Peyer's patch (tissue), 4 donors: ENCODE measurements around the gene DRD2. TPM values are rescaled to one million over a fixed set of nuclear protein-coding genes. Genes with fewer than 3 reads are reported as not detected.

Experiments
- DNase-seq, 3 donors: peaks; one replicate each; pipeline ENCODE4 v3.0.0-alpha.2; 2017 to 2019
- H3K27ac ChIP-seq, 4 donors: fragments of 200-600 bp; sonication (generic); one replicate each; pipeline ENCODE4 v1.5.1; 2016 to 2019
- H3K27me3 ChIP-seq, 2 donors: fragments of 200-600 bp; sonication (generic); one replicate each; pipeline ENCODE4 v1.5.1; 2019
- H3K36me3 ChIP-seq, 3 donors: fragments of 200-600 bp; sonication (generic); one replicate each; pipeline ENCODE4 v1.5.1; 2016 to 2019
- H3K4me1 ChIP-seq, 4 donors: fragments of 200-600 bp; sonication (generic); one replicate each; pipeline ENCODE4 v1.5.1; 2016 to 2019
- H3K4me3 ChIP-seq, 4 donors: fragments of 200-600 bp; sonication (generic); 1 replicate in 3 of 4; 2 replicates in 1 of 4; pipeline ENCODE4 v1.5.1; 2016 to 2019; ENCODE audit warnings: mild to moderate bottlenecking in 1 of 4
- H3K9me3 ChIP-seq, 4 donors: fragments of 200-600 bp; sonication (generic); one replicate each; pipeline ENCODE4 v1.5.1; 2016 to 2019; ENCODE audit warnings: mild to moderate bottlenecking in 1 of 4
- POLR2A ChIP-seq, 2 donors: fragments of 450-650 bp; IDR thresholded peaks; one replicate each; pipeline ENCODE4 v1.5.1; 2017; ENCODE audit warnings: antibody characterized with exemption in 2 of 2, mild to moderate bottlenecking in 2 of 2, moderate library complexity in 2 of 2
- total RNA-seq, 4 donors: library from RNA; depleted of rRNA; stranded (reverse); fragments of >200 nt; gene quantifications; one replicate each; pipeline ENCODE4 v1.1.0, GENCODE V29; 2016
- TF ChIP-seq, protein P1 (sequence below), 6 experiments: fragments of 450-650 bp in 4 of 6; fragments of 200-600 bp in 2 of 6; sonication (generic) in 1 of 6; IDR thresholded peaks; one replicate each; pipeline ENCODE4 v1.5.1; 2017 to 2019; ENCODE audit warnings: antibody characterized with exemption in 6 of 6, mild to moderate bottlenecking in 3 of 6, moderate library complexity in 1 of 6

The DRD2 gene
- total RNA-seq, 4 donors from 2014 or later: not detected

DNA sequence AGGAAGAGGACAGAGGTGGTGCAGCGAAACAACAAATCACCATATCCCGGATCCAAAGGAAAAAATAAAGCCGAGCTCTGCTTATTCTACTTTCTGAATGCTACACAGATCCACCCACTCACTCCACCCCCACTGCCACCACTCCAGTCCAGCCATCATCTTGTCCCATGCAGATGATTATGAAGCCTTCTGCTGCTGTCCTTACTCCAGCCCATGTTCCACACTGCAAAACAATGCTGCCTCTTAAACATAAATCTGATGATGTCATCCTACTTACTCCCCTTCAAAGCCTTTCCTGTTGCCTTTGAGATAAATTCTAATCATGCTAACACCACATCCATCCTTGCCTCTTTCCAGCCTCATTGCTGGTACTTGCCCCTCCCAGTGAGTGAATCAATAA is 6.5 kb upstream of the DRD2 start:
- TF ChIP-seq, protein P1, sequence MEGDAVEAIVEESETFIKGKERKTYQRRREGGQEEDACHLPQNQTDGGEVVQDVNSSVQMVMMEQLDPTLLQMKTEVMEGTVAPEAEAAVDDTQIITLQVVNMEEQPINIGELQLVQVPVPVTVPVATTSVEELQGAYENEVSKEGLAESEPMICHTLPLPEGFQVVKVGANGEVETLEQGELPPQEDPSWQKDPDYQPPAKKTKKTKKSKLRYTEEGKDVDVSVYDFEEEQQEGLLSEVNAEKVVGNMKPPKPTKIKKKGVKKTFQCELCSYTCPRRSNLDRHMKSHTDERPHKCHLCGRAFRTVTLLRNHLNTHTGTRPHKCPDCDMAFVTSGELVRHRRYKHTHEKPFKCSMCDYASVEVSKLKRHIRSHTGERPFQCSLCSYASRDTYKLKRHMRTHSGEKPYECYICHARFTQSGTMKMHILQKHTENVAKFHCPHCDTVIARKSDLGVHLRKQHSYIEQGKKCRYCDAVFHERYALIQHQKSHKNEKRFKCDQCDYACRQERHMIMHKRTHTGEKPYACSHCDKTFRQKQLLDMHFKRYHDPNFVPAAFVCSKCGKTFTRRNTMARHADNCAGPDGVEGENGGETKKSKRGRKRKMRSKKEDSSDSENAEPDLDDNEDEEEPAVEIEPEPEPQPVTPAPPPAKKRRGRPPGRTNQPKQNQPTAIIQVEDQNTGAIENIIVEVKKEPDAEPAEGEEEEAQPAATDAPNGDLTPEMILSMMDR (IDR thresholded peaks at IDR 0.05): no peak
- TF ChIP-seq POLR2A (IDR thresholded peaks at IDR 0.05): no peak
- H3K4me1 ChIP-seq: no peaks in the 10 kb centered on the region
- no peaks in the 10 kb centered on the region for H3K36me3 ChIP-seq
- H3K9me3 ChIP-seq: no peaks in the 10 kb centered on the region
- no peak for DNase-seq
- no peaks in the 10 kb centered on the region for H3K27me3 ChIP-seq
- H3K4me3 ChIP-seq: no peak overlapping the region
- no peak overlapping the region for H3K27ac ChIP-seq

DNA sequence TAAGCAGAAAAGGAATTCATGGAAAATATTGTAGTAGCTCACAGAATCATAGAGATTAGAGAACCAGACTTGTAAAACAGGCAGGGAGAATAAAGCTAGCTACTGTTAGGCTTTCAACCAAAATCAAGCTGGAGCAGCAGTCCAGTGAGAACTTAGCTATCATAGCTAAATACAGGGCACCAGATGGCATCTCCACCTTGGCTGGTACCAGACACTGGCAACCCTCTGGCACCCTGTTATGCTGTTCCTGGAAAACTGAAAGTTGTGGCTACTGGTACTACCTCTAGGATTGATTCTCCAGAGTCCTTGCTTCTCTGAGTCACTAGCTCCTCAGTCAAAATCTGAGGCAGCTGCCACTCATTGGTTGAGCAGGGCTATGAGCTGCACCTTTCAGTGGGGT is 6.0 kb upstream of the DRD2 start:
- TF ChIP-seq POLR2A (IDR thresholded peaks at IDR 0.05): no peak
- TF ChIP-seq, protein P1 (IDR thresholded peaks at IDR 0.05): no peak
- H3K9me3 ChIP-seq: no peaks in the 10 kb centered on the region
- DNase-seq: no peak

DNA sequence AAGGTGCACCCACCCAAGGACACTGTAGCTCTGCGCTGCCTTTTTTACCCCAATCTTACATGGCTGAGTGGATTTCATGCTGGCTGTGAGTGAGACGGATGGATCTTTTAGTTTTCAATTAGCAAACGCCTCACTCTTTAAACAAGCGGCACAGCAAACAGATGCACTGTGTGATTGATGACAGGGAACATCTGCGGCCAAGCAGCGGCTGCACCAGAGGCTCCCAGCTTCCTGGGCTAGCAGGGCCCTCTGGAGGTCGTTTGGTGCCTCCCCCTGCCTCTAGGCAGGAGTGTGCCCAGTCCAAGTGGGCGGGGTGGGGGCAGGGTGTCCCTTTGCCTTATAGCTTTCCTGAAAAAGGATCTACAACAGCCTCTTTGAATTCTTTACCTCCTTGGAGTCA is 2.1 kb upstream of the DRD2 start:
- Histone ChIP-seq H3K27me3 (peaks cover 0 to 13% of the 10 kb centered on the region in 2 donors), H3K4me3 (no peak overlapping the region), H3K4me1 (peaks cover 0 to 7% (median 0%) of the 10 kb centered on the region in 4 donors), H3K36me3 (no peaks in the 10 kb centered on the region), H3K9me3 (no peaks in the 10 kb centered on the region), H3K27ac (no peak overlapping the region)
- no peak for DNase-seq
- no peak for TF ChIP-seq POLR2A (IDR thresholded peaks at IDR 0.05)
- TF ChIP-seq, protein P1 (IDR thresholded peaks at IDR 0.05): no peak

More for the DNA sequence above, 6.0 kb upstream of the DRD2 start:
- no peak overlapping the region for H3K27ac ChIP-seq
- no peak overlapping the region for H3K4me3 ChIP-seq
- H3K27me3 ChIP-seq: no peaks in the 10 kb centered on the region
- H3K36me3 ChIP-seq: no peaks in the 10 kb centered on the region
- H3K4me1 ChIP-seq: no peaks in the 10 kb centered on the region

DNA sequence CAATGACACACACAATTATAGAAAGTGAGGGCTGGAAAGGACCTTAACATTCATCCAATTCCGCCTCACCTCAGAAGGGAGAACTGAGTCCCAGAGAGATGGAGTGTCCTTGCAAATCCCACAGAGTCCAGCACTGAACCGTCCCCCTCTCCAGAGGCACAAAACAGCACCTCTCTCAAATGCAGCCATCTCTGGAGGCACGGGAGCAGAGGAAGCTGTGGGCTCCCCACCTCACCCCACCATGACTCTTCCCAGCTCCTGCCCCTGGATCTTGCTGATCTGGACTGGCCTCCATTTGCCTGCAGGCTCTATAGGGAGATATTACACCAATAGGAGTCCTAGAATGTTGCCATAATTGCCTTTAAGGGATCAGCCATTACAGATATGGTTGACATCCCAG is 1.4 kb upstream of the DRD2 start:
- Histone ChIP-seq H3K27ac (no peak overlapping the region), H3K9me3 (no peaks in the 10 kb centered on the region), H3K27me3 (peaks cover 0 to 13% of the 10 kb centered on the region in 2 donors), H3K4me3 (no peak overlapping the region), H3K4me1 (peaks cover 0 to 7% (median 0%) of the 10 kb centered on the region in 4 donors), H3K36me3 (no peaks in the 10 kb centered on the region)
- no peak for TF ChIP-seq POLR2A (IDR thresholded peaks at IDR 0.05)
- TF ChIP-seq, protein P1 (IDR thresholded peaks at IDR 0.05): no peak
- DNase-seq: no peak

- H3K4me1 ChIP-seq: peaks cover 0 to 7% (median 0%) of the 10 kb centered on the region in 4 donors
- peak in 2 of 3 donors; percentile 61 to 72 for DNase-seq
- peaks cover 0 to 13% of the 10 kb centered on the region in 2 donors for H3K27me3 ChIP-seq
- no peak overlapping the region for H3K27ac ChIP-seq
- no peaks in the 10 kb centered on the region for H3K9me3 ChIP-seq
- peak overlapping the region in 1 of 4 donors; percentile 25 for H3K4me3 ChIP-seq
- H3K36me3 ChIP-seq: no peaks in the 10 kb centered on the region
- TF ChIP-seq, protein P1 (IDR thresholded peaks at IDR 0.05): no peak
- TF ChIP-seq POLR2A (IDR thresholded peaks at IDR 0.05): no peak
Measured at GRCh38 chr11:113474362-113475159, 637 bp downstream of the DRD2 start.
